Left ventricle myocardium inferior (tissue), 1 donor: Measurements from ENCODE around the gene UQCRHL. TPM values are rescaled to one million over a fixed set of nuclear protein-coding genes. Genes with fewer than 3 reads are reported as not detected.

Experiments used
- DNase-seq: peaks from one replicate; pipeline ENCODE4 v3.0.0-alpha.2; 2020
- H3K27ac ChIP-seq: fragments of 200-600 bp; replicated peaks from 2 replicates; pipeline ENCODE4 v1.8.0; 2021
- H3K27me3 ChIP-seq: fragments of 200-600 bp; 2 replicates; pipeline ENCODE4 v1.8.0; 2021; ENCODE audit warnings: low read depth
- H3K36me3 ChIP-seq: fragments of 200-600 bp; 2 replicates; pipeline ENCODE4 v1.8.0; 2021
- H3K4me1 ChIP-seq: fragments of 200-600 bp; 2 replicates; pipeline ENCODE4 v1.8.0; 2021
- H3K4me3 ChIP-seq: fragments of 200-600 bp; 2 replicates; pipeline ENCODE4 v1.8.0; 2021; ENCODE audit warnings: mild to moderate bottlenecking, moderate library complexity
- H3K9me3 ChIP-seq: fragments of 200-600 bp; replicated peaks from 2 replicates; pipeline ENCODE4 v1.8.0; 2021
- CTCF ChIP-seq: fragments of 200-600 bp; IDR thresholded peaks from 2 replicates; pipeline ENCODE4 v1.8.0; 2021; ENCODE audit warnings: antibody characterized with exemption, mild to moderate bottlenecking, borderline replicate concordance
- intact Hi-C: fragments of 100-400 bp; cut with micrococcal nuclease; formaldehyde crosslinking; loops from one replicate; pipeline ENCODE4 v1.11.0; 2022
- total RNA-seq: library from RNA; stranded (reverse); fragmentation: NEBNext Ultra II Directional; extraction: Animal tissue kit (Norgen Biotek cat#: 25700); gene quantifications from one replicate; pipeline ENCODE4 v1.2.1, GENCODE V29; 2021
- donor health status: DM: no; HTN: yes; CAD: no; lungs with severe emphysema.

The UQCRHL gene
- total RNA-seq, 1 donor from 2014 or later = 6.0 TPM

DNA sequence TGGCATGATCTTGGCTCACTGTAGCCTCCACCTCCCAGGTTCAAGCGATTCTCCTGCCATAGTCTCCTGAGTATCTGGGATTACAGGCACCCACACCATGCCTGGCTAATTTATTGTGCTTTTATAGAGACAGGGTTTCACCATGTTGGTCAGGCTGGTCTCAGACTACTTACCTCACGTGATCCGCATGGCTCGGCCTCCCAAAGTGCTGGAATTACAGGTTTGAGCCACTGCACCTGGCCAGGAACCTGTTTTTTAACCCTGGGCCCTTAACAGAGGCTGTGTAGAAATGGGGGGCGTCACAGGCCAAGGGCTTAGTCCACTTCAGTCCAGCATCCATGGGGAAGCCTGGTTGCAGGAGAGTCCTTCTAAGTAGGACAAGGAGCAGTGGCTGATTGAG, 39.5 kb downstream of the UQCRHL start:
- H3K27me3 ChIP-seq = no peaks in the 10 kb centered on the region
- DNase-seq = no peak
- H3K27ac ChIP-seq = no peak overlapping the region
- TF ChIP-seq CTCF = no peak
- intact Hi-C loops = no loop called here
- no peaks in the 10 kb centered on the region for H3K9me3 ChIP-seq
- H3K36me3 ChIP-seq = peaks cover 60% of the 10 kb centered on the region
- H3K4me3 ChIP-seq = no peak overlapping the region
- H3K4me1 ChIP-seq = peaks cover 30% of the 10 kb centered on the region

- no peak overlapping the region for H3K27ac ChIP-seq
- H3K4me1 ChIP-seq = peaks cover 53% of the 10 kb centered on the region
- no peaks in the 10 kb centered on the region for H3K9me3 ChIP-seq
- no peak for DNase-seq
- peaks cover 38% of the 10 kb centered on the region for H3K36me3 ChIP-seq
- no peak overlapping the region for H3K4me3 ChIP-seq
- peaks cover 12% of the 10 kb centered on the region for H3K27me3 ChIP-seq
- TF ChIP-seq CTCF = no peak
- intact Hi-C loops = no loop called here
These were observed 41.8 kb downstream of the UQCRHL start for GRCh38 chr1:15765495-15766194.

- H3K27ac ChIP-seq = peak overlapping the region; percentile 56
- no peak for DNase-seq
- H3K4me1 ChIP-seq = peaks cover 61% of the 10 kb centered on the region
- no peak overlapping the region for H3K4me3 ChIP-seq
- peaks cover 30% of the 10 kb centered on the region for H3K36me3 ChIP-seq
- H3K27me3 ChIP-seq = peaks cover 19% of the 10 kb centered on the region
- intact Hi-C loops = no loop called here
- H3K9me3 ChIP-seq = no peaks in the 10 kb centered on the region
- TF ChIP-seq CTCF = no peak
These were observed 42.6 kb downstream of the UQCRHL start for GRCh38 chr1:15764890-15765289.

GRCh38 chr1:15764269-15764764, 43.1 kb downstream of the UQCRHL start:
- H3K4me3 ChIP-seq = no peak overlapping the region
- no peak for TF ChIP-seq CTCF
- H3K4me1 ChIP-seq = peaks cover 66% of the 10 kb centered on the region
- peaks cover 25% of the 10 kb centered on the region for H3K27me3 ChIP-seq
- DNase-seq = no peak
- intact Hi-C loops = no loop called here
- H3K36me3 ChIP-seq = peaks cover 27% of the 10 kb centered on the region
- H3K27ac ChIP-seq = peak overlapping the region; percentile 56
- H3K9me3 ChIP-seq = no peaks in the 10 kb centered on the region

GRCh38 chr1:15762546-15762945, 44.9 kb downstream of the UQCRHL start:
- Histone ChIP-seq H3K9me3 (no peaks in the 10 kb centered on the region), H3K27ac (peak overlapping the region; percentile 86), H3K4me3 (peak overlapping the region; percentile 87), H3K27me3 (peaks cover 42% of the 10 kb centered on the region), H3K4me1 (peaks cover 83% of the 10 kb centered on the region), H3K36me3 (peaks cover 16% of the 10 kb centered on the region)
- DNase-seq = no peak
- intact Hi-C loops = no loop called here
- TF ChIP-seq CTCF = no peak
